HG02759 (cell line): Measurements from ENCODE around the gene IFIT3.

ENCODE experiments used
- ATAC-seq: cut with Tn5 transposase; IDR thresholded peaks from one replicate; pipeline ENCODE4 v1.9.1; 2021; ENCODE audit warnings: mild to moderate bottlenecking, moderate library complexity; ENCODE audit not compliant: unreplicated experiment

IFIT3 gene

DNA sequence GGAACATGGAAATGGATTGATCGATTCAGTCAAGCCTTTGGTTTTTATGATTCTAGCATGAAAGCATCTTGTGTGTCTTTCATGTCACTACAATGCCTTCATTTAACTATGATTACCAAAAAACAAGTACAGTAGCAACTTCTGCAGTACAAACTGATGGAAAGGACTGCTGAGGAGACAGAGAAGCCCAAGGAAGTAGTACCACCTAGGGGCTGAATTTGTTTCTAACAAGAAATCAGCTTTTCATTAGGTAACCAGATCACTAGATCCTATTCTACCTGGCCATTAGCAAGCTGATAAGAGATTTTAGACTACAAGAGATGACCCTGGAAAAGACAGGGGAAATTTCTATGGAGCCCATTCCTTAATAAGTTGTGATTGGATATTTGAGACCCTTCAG lies 61.5 kb downstream of the IFIT3 start:
- ATAC-seq: no peak
